GM21390 (cell line): ENCODE measurements around the gene ACSS1.

Experiments used
- ATAC-seq: cut with Tn5 transposase; IDR thresholded peaks from one replicate; pipeline ENCODE4 v1.9.1; 2021; ENCODE audit not compliant: unreplicated experiment

ACSS1 gene

DNA sequence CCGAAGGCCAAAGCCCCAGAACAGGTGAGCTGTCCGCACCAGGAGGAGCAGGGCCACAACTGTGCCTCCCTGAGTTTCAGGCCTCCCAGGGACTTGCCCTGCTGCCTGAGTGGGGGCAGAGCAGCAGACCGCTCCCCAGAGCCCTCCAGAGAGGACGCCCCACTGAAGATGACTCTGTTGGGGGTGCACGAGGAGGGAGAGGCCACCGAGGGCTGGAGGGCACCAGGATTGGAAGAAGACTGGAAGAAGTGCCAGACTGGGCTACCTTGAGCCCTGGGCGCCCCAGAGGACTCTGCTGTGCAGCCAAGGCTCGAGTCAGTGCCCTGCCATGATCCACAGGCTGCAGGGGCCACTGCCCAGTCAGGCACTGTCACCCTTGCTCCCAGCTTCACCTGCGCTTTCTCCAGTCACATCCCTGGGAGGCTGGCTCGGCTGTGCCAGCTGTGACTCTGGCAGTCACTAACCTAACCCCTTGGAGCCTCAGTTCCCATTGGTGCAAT lies 97.6 kb downstream of the ACSS1 start:
- ATAC-seq = no peak

GRCh38 chr20:24959591-24960301 lies 98.2 kb downstream of the ACSS1 start:
- no peak for ATAC-seq

GRCh38 chr20:24958506-24959385 lies 99.2 kb downstream of the ACSS1 start:
- no peak for ATAC-seq

GRCh38 chr20:24957326-24958016 lies 100.5 kb downstream of the ACSS1 start:
- no peak for ATAC-seq
